Mesendoderm (in vitro differentiated cells): Measurements from ENCODE around the gene ABHD14A.
A peak's percentile ranks its signal among the peaks of the same experiment; 100 is the strongest.

ENCODE experiments used
- DNase-seq: peaks from one replicate; pipeline ENCODE4 v3.0.0; 2013
- H2AK5ac ChIP-seq: 2 replicates; pipeline ENCODE4 v1.6.1; 2013; ENCODE audit warnings: low read length, inconsistent platforms
- H2BK120ac ChIP-seq: 2 replicates; pipeline ENCODE4 v1.6.1; 2013; ENCODE audit warnings: low read depth, mild to moderate bottlenecking, low read length, moderate library complexity, mixed read lengths
- H2BK15ac ChIP-seq: replicated peaks from 2 replicates; pipeline ENCODE4 v1.6.1; 2013; ENCODE audit warnings: low read depth, mild to moderate bottlenecking, moderate library complexity
- H2BK5ac ChIP-seq: 2 replicates; pipeline ENCODE4 v1.6.1; 2013; ENCODE audit warnings: low read length, inconsistent platforms
- H3K18ac ChIP-seq: 2 replicates; pipeline ENCODE4 v1.6.1; 2013; ENCODE audit warnings: mild to moderate bottlenecking, low read length, mixed read lengths
- H3K23ac ChIP-seq: one replicate; pipeline ENCODE4 v1.6.1; 2013; ENCODE audit warnings: low read length
- H3K27ac ChIP-seq: 2 replicates; pipeline ENCODE4 v1.5.1; 2013; ENCODE audit warnings: low read depth, mild to moderate bottlenecking, inconsistent platforms, low read length, moderate library complexity
- H3K27me3 ChIP-seq: 2 replicates; pipeline ENCODE4 v1.6.1; 2013; ENCODE audit warnings: low read length, control low read depth, mild to moderate bottlenecking, inconsistent platforms; ENCODE audit not compliant: insufficient read depth, poor library complexity
- H3K36me3 ChIP-seq: 2 replicates; pipeline ENCODE4 v1.6.1; 2013; ENCODE audit warnings: low read length, inconsistent platforms; ENCODE audit not compliant: control insufficient read depth, insufficient read depth
- H3K4ac ChIP-seq: one replicate; pipeline ENCODE4 v1.6.1; 2013; ENCODE audit warnings: low read depth, mild to moderate bottlenecking, low read length, moderate library complexity
- H3K4me1 ChIP-seq: 2 replicates; pipeline ENCODE4 v1.6.1; 2013; ENCODE audit warnings: low read depth, low read length, inconsistent platforms; ENCODE audit not compliant: control insufficient read depth
- H3K4me2 ChIP-seq: 2 replicates; pipeline ENCODE4 v1.6.1; 2013; ENCODE audit warnings: low read length
- H3K4me3 ChIP-seq: 2 replicates; pipeline ENCODE4 v1.5.1; 2013; ENCODE audit warnings: mild to moderate bottlenecking, low read length
- H3K56ac ChIP-seq: one replicate; pipeline ENCODE4 v1.6.1; 2013; ENCODE audit warnings: low read length
- H3K79me1 ChIP-seq: 2 replicates; pipeline ENCODE4 v1.6.1; 2013; ENCODE audit warnings: low read length, inconsistent platforms
- H3K79me2 ChIP-seq: 2 replicates; pipeline ENCODE4 v1.6.1; 2013; ENCODE audit warnings: mild to moderate bottlenecking, low read length; ENCODE audit not compliant: control insufficient read depth, insufficient read depth
- H3K9ac ChIP-seq: 2 replicates; pipeline ENCODE4 v1.6.1; 2013; ENCODE audit warnings: low read length, inconsistent platforms
- H4K5ac ChIP-seq: one replicate; pipeline ENCODE4 v1.6.1; 2013; ENCODE audit warnings: low read length
- H4K8ac ChIP-seq: one replicate; pipeline ENCODE4 v1.6.1; 2013; ENCODE audit warnings: low read depth, mild to moderate bottlenecking, control low read depth, low read length, moderate library complexity
- WGBS: extraction: QIAGEN DNeasy Blood & Tissue Kit; methylation state at CpG from one replicate; pipeline ENCODE4 v1.1.7; 2013; ENCODE audit warnings: low lambda C conversion rate, missing lambda C conversion rate; ENCODE audit not compliant: insufficient coverage; ENCODE audit errors: extremely low coverage; 5-methylcytosine and 5-hydroxymethylcytosine counted together

The ABHD14A gene

GRCh38 chr3:51954713-51955112 lies 20.2 kb upstream of the ABHD14A start:
- no peak overlapping the region for H2BK5ac ChIP-seq
- no peak overlapping the region for H4K5ac ChIP-seq
- no peak overlapping the region for H3K27ac ChIP-seq
- H3K23ac ChIP-seq, result no peak overlapping the region
- H3K79me2 ChIP-seq, result no peaks in the 10 kb centered on the region
- no peak overlapping the region for H3K4ac ChIP-seq
- H4K8ac ChIP-seq, result no peak overlapping the region
- WGBS, result no CpG with 5 or more reads among the region's 1 CpG
- no peak overlapping the region for H3K56ac ChIP-seq
- no peak overlapping the region for H2BK15ac ChIP-seq
- peaks cover 2% of the 10 kb centered on the region for H3K36me3 ChIP-seq
- H2AK5ac ChIP-seq, result no peak overlapping the region
- peaks cover 18% of the 10 kb centered on the region for H3K27me3 ChIP-seq
- H3K9ac ChIP-seq, result no peak overlapping the region
- H3K4me1 ChIP-seq, result no peaks in the 10 kb centered on the region
- no peak overlapping the region for H2BK120ac ChIP-seq
- no peak overlapping the region for H3K18ac ChIP-seq
- DNase-seq, result no peak
- H3K79me1 ChIP-seq, result no peaks in the 10 kb centered on the region
- no peak overlapping the region for H3K4me2 ChIP-seq
- no peak overlapping the region for H3K4me3 ChIP-seq

- no peaks in the 10 kb centered on the region for H3K79me1 ChIP-seq
- peaks cover 18% of the 10 kb centered on the region for H3K27me3 ChIP-seq
- WGBS, result no CpG with 5 or more reads among the region's 33 CpGs
- peak within 1 kb of the TSS; percentile 71 for H3K9ac ChIP-seq
- no peak within 1 kb of the TSS for H3K4me3 ChIP-seq
- peaks cover 3% of the 10 kb centered on the region for H3K36me3 ChIP-seq
- peak within 1 kb of the TSS; percentile 80 for H3K56ac ChIP-seq
- peak within 1 kb of the TSS; percentile 15 for H3K23ac ChIP-seq
- H3K4me2 ChIP-seq, result peak within 1 kb of the TSS; percentile 68
- H3K18ac ChIP-seq, result peak within 1 kb of the TSS; percentile 19
- H2BK120ac ChIP-seq, result no peak within 1 kb of the TSS
- H2AK5ac ChIP-seq, result no peak within 1 kb of the TSS
- DNase-seq, result no peak
- no peak within 1 kb of the TSS for H2BK15ac ChIP-seq
- no peak within 1 kb of the TSS for H2BK5ac ChIP-seq
- no peaks in the 10 kb centered on the region for H3K4me1 ChIP-seq
- H4K8ac ChIP-seq, result no peak within 1 kb of the TSS
- H3K4ac ChIP-seq, result no peak within 1 kb of the TSS
- no peak within 1 kb of the TSS for H3K27ac ChIP-seq
- H4K5ac ChIP-seq, result no peak within 1 kb of the TSS
- no peaks in the 10 kb centered on the region for H3K79me2 ChIP-seq
Measured at GRCh38 chr3:51955175-51955892, 19.5 kb upstream of the ABHD14A start, which contains the start of gene GPR62. Gene GPR62, plus strand, starts transcription at chr3:51955381. Its CDS starts 272 bp downstream, at chr3:51955653.

- peak overlapping the region; percentile 71 for H3K9ac ChIP-seq
- peaks cover 18% of the 10 kb centered on the region for H3K27me3 ChIP-seq
- no peak overlapping the region for H3K23ac ChIP-seq
- no peak overlapping the region for H2BK120ac ChIP-seq
- peak overlapping the region; percentile 68 for H3K4me2 ChIP-seq
- H4K5ac ChIP-seq, result no peak overlapping the region
- H3K56ac ChIP-seq, result peak overlapping the region; percentile 80
- no peak overlapping the region for H3K4ac ChIP-seq
- no peak overlapping the region for H3K4me3 ChIP-seq
- H2BK5ac ChIP-seq, result no peak overlapping the region
- peaks cover 3% of the 10 kb centered on the region for H3K36me3 ChIP-seq
- H4K8ac ChIP-seq, result no peak overlapping the region
- H3K79me2 ChIP-seq, result no peaks in the 10 kb centered on the region
- no peaks in the 10 kb centered on the region for H3K4me1 ChIP-seq
- H2AK5ac ChIP-seq, result no peak overlapping the region
- peak overlapping the region; percentile 19 for H3K18ac ChIP-seq
- no peaks in the 10 kb centered on the region for H3K79me1 ChIP-seq
- H2BK15ac ChIP-seq, result no peak overlapping the region
- H3K27ac ChIP-seq, result no peak overlapping the region
- WGBS, result no CpG with 5 or more reads among the region's 97 CpGs
- peak; percentile 83 for DNase-seq
Measured at GRCh38 chr3:51955893-51956770, 18.7 kb upstream of the ABHD14A start.

- no peak for DNase-seq
- H4K5ac ChIP-seq, result no peak overlapping the region
- H3K27me3 ChIP-seq, result peaks cover 18% of the 10 kb centered on the region
- H2BK120ac ChIP-seq, result no peak overlapping the region
- H3K56ac ChIP-seq, result no peak overlapping the region
- no peak overlapping the region for H2BK5ac ChIP-seq
- H3K4me3 ChIP-seq, result no peak overlapping the region
- no CpG with 5 or more reads among the region's 15 CpGs for WGBS
- H3K23ac ChIP-seq, result no peak overlapping the region
- H3K18ac ChIP-seq, result no peak overlapping the region
- no peak overlapping the region for H3K27ac ChIP-seq
- no peak overlapping the region for H2AK5ac ChIP-seq
- H3K9ac ChIP-seq, result no peak overlapping the region
- no peak overlapping the region for H4K8ac ChIP-seq
- H3K4me2 ChIP-seq, result no peak overlapping the region
- H3K4me1 ChIP-seq, result no peaks in the 10 kb centered on the region
- H3K36me3 ChIP-seq, result peaks cover 3% of the 10 kb centered on the region
- no peak overlapping the region for H3K4ac ChIP-seq
- H3K79me1 ChIP-seq, result no peaks in the 10 kb centered on the region
- H3K79me2 ChIP-seq, result no peaks in the 10 kb centered on the region
- H2BK15ac ChIP-seq, result no peak overlapping the region
Measured at GRCh38 chr3:51957520-51958205, 17.2 kb upstream of the ABHD14A start.

GRCh38 chr3:51958603-51959521 lies 16.0 kb upstream of the ABHD14A start:
- H3K79me1 ChIP-seq, result no peaks in the 10 kb centered on the region
- no peak overlapping the region for H2BK15ac ChIP-seq
- no peak overlapping the region for H3K56ac ChIP-seq
- no peak overlapping the region for H3K18ac ChIP-seq
- no peak overlapping the region for H3K4me2 ChIP-seq
- H2BK5ac ChIP-seq, result no peak overlapping the region
- no peaks in the 10 kb centered on the region for H3K4me1 ChIP-seq
- no peak overlapping the region for H2BK120ac ChIP-seq
- H3K9ac ChIP-seq, result no peak overlapping the region
- no peak overlapping the region for H4K5ac ChIP-seq
- H3K23ac ChIP-seq, result no peak overlapping the region
- H3K79me2 ChIP-seq, result no peaks in the 10 kb centered on the region
- H3K27ac ChIP-seq, result no peak overlapping the region
- DNase-seq, result no peak
- no peak overlapping the region for H3K4ac ChIP-seq
- no peak overlapping the region for H3K4me3 ChIP-seq
- H4K8ac ChIP-seq, result no peak overlapping the region
- H2AK5ac ChIP-seq, result no peak overlapping the region
- H3K36me3 ChIP-seq, result peaks cover 3% of the 10 kb centered on the region
- peaks cover 14% of the 10 kb centered on the region for H3K27me3 ChIP-seq
- WGBS, result no CpG with 5 or more reads among the region's 20 CpGs
